HG02588 (cell line): Measurements from ENCODE around the gene PTMA.
A peak's percentile ranks its signal among the peaks of the same experiment; 100 is the strongest.
"Not testable (repeated sequence)": the region's sequence is repeated elsewhere in the genome, so short reads cannot be mapped to it uniquely, and the experiment has no call there.

Experiments used
- ATAC-seq: cut with Tn5 transposase; IDR thresholded peaks from one replicate; pipeline ENCODE4 v1.9.1; 2021; ENCODE audit warnings: mild to moderate bottlenecking, moderate library complexity; ENCODE audit not compliant: unreplicated experiment

The PTMA gene

DNA sequence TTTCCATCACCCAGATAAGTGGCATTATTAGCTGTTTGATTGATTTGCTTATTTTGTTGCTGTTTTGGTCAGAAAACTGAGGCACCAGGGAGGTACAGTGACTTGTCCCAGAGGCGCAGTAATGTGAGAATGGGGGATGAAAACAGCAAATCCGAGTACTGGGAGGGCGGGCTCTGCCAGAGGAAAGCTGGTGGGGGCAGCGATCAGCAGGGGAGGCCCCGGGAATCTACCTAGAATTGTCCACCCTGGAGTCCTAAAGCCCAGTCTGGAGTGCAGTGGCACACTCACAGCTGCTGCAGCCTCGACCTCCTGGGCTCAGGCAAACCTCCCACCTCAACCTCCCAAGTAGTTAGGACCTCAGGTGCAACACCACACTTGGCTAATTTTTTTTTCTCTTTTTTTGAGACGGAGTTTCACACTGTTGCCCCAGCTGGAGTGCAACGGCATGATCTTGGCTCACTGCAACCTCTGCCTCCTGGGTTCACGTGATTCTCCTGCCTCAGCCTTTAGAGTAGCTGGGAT is 17.0 kb upstream of the PTMA start:
- no peak for ATAC-seq

DNA sequence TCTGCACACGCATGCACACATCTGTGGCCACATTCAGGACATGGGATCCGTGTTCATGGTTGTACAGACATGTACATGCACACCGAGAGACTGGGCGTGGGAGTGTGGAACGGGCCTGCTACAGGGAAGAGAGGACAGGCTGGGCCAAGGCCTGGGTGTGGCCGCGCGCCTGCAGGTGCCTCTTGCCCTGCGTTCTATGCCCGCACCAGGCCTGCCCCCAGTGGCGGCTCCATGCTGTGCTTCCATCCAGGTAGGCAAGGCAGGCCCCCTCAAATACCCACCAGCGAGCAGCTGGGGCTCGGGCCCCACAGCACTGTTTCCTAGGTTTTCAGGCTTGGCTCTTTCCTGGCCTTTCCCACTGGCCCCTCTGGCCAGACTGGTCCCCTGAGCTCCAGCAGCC is 15.5 kb upstream of the PTMA start:
- no peak for ATAC-seq

DNA sequence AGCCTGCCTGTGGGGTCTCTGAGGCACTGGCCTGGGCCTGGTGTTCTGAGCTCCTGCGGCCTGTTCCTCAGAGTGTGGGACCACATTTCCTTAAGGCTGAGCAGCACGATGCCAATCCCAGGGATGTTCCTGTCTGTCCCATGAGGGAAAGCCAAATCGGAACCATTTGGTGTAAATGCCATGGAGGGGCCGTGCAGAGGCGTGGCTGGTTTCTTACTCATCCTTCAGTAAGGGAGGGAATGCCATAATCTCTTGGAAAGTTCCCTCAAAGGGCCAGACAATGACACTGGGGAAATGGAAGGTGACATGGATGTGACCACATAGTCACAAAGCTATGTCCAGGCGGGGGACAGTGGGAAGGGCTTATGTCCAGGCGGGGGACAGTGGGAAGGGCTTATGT is 14.4 kb upstream of the PTMA start:
- no peak for ATAC-seq

DNA sequence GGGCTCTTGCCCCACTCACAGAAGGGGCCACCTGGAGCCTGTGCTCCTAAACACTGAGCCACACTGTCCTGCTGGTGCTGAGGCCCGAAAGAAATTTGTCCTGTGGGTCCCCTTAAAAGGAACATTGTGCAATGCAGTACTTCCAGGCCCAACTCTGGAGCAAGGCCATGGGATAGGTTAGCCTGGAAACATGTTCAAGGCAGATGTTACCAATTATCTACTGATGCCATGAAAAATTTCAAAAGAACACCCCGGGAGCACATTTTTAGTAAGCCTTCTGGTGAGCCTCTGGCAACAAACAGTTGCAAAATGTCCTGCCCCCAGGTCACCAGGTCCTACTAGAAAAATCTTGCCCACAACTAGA is 12.3 kb upstream of the PTMA start:
- no peak for ATAC-seq

DNA sequence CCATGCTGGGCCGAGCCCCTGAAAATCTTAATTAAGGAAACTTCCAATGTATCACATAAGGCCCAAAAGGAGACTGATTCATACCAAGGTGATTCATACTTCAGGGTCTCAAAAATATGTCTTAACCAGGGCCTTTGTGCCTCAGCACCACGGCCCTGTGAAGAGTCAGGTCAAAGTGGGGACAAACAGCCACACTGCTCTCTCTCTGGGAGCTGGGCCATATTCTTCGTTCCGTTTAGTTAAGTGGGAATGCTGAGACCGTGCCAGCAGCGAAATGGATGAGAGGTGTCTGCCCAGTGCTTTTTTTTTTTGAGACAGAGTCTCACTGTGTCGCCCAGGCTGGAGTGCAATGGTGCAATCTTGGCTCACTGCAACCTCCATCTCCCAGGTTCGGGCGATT is 9.3 kb upstream of the PTMA start:
- no peak for ATAC-seq

DNA sequence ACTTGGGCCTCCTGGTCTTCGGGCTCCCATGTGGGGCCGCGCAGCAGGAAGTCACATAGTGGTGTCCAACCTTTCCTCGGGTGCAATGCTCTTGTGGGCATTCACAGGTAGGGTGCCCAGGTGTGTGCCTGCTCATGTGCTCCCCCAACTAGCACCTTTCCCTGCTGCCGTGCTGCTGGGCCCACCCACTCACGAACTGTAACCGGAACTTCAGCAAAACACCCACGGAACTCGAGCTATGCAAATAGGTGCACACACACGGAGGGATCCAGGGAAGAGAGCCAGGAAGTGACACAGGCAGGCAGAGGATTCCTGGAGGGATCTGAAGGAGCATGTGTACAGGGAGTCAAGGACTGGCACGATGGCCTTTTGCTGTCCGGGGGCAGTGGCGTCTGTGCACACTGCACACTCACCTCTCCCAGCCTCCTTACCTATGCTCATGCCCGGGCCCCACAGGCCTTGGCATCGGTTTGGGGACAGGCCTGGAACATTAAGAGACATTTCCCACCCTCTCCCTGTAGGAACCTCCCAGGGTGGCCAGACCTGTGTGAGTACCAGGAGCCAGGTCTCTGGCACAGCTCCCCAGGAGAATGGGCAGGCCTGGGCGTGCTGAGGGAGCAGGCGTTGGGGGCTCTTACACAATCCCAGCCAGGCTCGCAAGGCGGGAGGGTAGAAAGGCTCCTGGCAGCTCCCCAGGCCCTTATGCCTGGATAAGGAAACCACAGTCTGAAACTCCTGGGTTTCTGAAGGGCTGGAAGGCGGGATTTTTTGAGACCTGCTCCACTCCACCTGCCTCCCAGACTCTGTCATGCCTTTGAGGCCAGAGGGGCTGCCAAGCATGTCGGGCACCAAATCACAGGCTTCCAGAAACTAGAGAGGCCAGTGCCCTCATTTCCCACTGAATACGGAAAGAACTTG is 6.6 kb upstream of the PTMA start:
- no peak for ATAC-seq

DNA sequence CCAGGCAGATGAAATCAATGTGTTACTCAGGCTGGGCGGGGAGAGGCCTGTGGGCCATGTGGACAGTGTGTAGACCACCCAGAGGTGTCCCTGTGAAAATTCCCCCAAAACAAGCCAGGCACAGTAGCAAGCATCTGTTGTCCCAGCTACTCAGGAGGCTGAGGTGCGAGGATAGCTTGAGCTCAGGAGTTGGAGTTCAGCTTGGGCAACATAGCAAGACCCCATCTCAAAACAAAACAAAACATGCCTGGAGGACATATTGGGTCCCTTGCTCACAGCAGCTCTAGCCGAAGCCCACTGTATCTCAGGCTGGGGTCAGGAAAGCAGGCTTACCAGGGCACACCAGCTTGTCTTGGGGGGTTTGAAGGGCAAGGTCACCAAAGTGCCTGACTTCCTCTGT is 4.3 kb upstream of the PTMA start:
- ATAC-seq = no peak

DNA sequence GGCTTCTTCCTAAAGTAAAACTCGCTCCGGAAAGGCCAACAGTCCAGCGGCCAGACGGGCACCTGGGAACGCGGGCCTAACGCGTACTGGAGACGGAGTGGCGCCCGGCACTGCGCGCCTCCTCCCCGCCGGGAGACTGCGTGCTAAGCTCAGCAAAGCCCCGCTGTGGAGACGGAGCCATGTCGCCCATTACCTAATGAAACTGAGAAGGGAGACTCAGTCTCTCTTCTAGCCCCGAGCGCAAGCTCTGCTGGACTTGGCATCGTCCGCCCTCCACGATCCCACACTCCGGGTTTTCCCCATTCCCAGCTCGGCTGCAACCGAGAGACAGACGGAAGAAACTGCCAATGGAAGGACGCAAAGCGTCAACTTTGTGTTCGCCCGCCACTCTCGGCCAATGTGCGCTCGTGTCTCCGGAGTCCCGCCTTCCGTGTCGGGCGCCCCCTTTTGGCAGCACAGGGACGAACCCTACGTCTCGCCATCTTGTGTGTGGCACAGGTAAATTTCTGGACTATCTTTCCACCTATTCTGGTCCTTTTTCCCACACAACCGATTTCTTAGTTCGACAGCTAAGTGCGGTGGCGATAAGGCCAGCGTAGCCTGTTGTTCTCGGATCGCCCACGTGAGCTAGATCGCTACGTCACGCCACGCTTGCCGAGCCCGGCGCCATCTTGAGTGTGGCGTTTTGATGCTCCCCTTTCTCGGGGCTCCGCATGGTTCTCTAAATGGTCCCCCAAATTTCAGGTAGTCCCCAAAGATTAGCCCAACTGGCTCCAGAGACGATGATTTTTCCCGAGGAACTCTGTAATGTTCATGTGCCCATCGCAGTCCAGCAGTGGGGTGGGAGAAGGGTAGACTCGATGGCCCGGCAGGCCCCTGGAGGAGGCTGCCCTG is 1.3 kb upstream of the PTMA start:
- ATAC-seq = peak; percentile 40

DNA sequence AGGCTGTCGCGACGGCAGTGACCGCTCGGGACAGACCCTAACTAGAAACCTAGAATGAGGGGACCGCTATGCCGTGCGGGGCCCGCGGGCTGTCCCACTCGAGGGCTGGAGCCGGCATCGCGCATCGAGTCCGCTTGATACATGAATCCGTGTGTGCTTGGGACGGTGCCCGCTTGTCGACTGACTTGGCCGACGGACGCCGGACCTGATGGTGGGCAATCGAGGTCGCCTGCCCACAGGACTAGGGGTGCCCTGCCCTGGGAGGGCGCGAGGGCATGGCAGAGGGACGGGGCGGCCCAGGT is 749 bp upstream of the PTMA start:
- ATAC-seq = no peak

DNA sequence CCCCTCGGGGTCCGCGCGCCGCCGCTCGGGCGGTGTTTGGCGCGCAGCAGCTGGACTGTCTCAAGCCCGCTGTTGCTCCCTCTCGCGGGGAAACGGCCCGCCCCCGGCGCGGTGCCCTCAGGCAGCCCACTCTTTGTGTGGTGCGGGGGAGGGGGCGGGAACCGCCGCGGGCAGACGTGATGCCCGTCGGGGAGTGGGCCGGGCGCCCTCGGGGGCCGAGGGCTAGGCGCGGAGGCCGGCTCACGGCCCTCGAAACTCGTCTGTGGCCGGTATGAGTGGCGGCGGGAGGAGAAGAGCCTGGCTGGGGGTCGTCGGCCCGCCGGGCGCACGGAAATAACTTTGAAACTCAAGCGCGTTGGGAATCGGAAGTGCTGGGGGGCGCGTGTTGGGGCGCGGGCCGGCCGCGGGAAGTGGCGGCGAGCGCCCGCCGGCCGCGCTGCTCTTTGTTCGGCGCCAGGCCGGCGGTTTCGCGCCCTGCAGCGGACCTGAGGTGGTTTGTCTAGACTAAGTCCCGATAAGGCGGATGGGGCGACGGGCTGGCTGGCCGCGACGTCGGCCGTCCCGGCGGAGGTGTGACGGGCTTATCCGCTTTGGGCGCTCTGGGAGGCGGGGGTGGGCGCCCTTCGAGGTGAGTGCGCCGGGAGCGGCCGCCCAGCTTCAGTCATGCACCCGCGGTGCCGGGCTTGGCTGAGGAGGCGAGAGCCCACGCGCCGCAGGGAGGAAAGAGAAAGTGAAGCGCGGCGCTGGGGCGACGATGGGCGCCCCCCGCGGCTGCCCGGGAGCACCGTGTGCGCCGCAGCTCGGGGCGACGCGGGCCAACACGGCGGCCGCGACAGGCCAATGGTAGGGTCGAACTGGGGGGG is 679 bp downstream of the PTMA start:
- no peak for ATAC-seq

DNA sequence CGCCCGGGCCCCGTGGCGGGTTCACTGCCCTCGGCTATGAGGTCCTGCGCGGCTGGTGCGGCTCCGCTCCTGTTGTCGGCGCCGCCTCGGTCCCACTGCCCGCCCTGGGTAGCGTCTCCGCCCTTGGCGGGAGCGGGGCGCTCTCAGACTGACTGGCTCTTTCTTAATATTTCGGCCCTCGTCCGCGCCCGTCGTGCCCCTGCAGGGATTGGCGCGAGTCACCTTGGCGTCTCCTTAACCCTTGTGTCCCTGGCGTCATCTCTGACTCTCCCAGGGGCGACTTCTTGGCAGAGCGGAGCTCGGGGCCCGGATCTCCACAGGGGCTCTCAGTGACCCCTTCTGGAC is 1.3 kb downstream of the PTMA start:
- no peak for ATAC-seq

DNA sequence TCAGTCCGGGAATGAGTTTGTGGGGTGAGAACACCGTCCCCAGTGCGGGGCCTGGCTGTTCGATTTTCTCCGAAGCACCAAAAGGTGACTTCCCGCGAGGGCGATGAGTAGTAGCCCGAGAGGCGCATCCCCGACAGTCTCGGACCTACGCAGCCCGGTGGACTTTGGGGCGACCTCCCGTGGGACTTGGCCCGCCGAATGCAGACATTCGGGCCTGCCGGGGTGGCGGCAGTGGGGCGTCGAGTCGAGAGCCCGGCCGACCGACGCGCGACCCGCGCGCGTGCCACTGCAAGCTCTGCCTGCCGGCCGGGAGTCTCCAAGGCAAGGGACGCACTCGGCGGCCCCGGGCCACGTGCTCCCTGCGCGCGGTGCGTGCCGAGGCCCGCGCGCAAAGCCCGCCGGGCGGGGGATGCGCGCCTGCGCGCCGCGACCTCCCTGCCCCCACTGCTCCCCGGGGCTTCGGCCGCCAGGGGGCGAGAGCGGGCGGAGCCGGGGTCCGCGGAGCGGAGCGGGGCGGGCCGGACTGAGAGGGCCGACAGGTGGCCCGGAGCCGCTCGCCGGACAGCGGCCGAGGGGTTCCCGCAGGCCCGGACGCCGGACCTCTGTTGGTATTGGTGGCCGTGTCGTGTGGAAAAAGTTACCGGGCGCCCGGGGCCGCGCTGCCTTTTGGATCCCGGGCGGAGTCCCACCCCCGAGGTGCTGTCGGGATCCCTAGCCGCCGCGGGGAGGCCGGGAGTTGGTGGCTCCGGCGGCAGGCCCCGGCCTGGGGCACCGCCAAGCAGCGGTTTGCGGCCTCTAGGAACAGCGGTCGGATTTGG is 1.9 kb downstream of the PTMA start:
- peak; percentile 19 for ATAC-seq

DNA sequence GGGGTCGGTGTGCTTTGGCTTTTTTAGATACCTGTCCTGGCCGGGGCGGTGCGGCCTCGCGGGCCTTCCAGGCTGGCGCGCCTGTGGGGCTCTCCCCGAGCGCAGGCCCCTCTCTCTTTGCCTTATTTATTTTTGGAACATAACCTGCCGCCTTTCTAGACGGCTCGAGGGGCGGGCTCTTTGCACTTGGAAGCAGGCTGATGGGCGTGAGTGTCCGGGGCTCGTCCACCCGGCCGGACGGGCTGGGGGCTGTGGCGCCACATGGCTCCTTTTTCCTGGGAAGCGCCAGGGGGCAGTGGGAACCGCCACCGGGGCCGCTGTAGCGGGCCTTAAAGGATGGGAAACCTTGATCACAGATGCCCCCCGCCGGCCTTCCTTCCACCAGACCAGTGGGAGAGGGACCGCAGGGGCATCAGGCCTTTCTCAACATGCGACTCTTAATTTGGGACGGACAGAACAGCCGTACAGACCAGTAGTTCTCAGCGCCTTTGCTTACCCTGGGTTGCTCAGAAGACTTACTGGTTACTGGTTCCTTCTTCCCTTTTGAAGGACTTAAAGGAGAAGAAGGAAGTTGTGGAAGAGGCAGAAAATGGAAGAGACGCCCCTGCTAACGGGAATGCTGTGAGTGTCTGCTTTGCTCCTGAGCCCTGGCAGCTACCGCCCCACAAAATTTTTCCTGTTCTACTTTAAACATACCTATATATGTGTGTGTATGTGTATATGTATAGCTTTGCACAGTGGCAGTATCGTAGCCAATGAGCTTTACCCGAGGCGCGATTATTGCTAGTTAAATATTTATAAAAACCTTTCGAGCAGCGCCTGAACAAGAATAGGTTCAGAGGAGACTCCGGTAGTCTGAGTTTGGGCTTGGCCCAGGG is 2.7 kb downstream of the PTMA start:
- no peak for ATAC-seq

DNA sequence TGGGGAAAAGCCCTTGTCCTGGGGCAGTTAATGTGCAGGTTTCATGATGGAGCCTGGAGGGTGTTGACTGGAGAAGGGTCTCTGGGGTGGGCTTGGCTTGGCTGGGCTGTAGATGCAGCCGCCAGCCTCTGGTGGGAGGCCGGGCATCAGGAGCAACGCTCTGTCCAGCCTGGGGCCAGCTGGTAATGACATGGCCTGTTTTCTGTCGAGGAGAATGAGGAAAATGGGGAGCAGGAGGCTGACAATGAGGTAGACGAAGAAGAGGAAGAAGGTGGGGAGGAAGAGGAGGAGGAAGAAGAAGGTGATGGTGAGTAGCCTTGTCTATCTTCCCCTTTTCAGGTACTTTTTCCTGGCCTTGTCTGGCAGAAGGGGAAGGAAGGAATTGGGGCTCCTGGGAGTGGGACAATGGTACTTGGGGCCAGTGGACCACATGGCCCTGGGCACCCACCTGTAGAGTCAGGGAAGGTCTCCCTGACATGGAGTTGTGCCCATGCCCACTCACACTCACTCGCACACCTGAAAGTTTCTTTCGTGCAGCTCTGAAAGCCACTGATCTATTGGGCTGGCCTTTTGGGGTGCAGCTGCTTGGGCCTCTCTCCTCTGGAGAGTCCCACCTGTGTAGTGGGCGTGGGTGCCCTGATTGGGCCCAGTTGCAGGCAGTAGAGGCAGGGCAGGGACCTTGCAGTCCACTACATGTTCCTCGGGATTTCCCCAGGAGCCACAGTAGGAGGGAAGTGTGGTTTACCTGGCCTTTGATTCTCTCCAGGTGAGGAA is 3.5 kb downstream of the PTMA start:
- no peak for ATAC-seq

DNA sequence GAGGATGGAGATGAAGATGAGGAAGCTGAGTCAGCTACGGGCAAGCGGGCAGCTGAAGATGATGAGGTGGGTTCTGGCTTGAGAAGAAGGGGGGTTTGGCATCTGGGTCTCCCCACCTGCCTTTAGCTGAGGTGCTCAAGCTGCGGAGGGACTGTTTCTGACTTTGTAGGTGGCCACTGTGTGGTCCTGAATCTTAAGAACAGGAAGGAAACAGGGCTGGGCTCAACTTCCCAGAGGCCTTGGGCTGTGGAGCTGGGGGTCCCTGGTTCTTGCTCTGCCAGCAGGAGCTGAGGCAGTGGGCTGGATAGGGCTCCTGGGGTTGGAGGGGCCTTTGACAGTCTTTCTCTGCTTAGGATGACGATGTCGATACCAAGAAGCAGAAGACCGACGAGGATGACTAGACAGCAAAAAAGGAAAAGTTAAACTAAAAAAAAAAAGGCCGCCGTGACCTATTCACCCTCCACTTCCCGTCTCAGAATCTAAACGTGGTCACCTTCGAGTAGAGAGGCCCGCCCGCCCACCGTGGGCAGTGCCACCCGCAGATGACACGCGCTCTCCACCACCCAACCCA is 4.2 kb downstream of the PTMA start:
- not testable (repeated sequence) for ATAC-seq

DNA sequence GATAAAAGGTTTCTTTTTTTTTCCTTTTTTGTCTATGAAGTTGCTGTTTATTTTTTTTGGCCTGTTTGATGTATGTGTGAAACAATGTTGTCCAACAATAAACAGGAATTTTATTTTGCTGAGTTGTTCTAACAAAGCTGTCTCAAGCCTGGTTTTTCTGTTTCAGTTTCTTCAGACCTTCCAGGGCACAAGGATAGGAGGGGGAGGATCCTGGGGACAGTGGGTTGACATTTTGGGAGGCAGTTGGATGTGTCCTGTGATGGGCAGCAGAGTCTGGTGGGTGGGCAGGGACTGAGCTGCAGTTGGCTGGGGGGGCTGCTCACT is 5.0 kb downstream of the PTMA start:
- not testable (repeated sequence) for ATAC-seq

DNA sequence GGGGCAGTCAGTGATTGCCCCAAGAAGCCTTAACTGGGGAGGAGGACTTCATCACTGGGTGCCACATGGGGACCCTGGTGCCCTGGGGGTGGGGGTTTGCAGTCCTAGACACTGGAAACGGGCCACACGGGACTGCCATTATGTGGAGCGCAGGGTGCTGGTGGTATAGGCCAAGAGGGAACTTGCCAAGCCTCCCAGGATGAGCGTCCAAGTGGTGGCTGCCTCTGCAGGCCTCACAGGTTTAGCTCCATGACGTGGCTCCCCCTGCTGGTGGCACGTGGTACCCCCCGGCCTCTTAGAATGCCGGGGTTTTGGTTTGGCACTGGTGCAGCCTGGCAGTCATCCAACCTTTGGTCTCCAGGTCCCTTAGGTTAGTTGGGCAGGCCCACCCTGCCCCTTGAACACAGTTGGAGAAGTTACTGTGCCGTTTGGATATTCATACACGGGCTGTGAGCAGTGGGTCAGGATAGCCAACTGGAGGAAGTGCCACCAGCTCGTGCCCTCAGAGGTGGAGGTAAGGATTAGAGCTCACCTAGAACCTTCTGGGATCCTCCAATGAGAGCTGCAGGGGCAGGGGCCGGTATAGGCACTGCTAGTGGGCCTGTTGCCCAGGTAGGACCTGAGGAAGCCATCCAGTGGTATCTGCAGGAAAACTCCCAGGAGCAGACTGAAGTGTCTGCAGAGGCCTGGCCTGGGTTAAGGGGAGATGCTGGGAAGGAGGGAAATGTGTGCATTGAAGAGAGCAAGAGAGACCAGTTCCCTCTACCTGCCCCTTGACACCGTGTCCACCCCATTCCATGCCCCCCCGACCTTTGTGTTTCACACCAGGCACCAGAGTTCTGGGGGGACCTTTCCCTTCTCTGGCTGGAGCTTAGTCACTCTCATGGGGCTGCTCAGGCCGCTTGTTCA is 5.7 kb downstream of the PTMA start:
- ATAC-seq = no peak
